T47D (cell line): Measurements from ENCODE around the gene ANGPTL2.
A peak's percentile ranks its signal among the peaks of the same experiment; 100 is the strongest.

Experiments
- DNase-seq, 2 experiments: peaks; one replicate each; pipeline versions ENCODE4 v3.0.0 to v3.0.0-alpha.2; 2011 to 2012; ENCODE audit warnings: low read depth in 1 of 2, low spot score in 1 of 2
- JUND ChIP-seq: IDR thresholded peaks from 2 replicates; pipeline ENCODE4 v1.6.1; 2012; ENCODE audit warnings: low read depth
- in situ Hi-C: cut with HindIII; loops from 2 replicates; pipeline ENCODE4 v1.10.0; 2016; ENCODE audit warnings: low sequenced_read_pairs, low pct_unique_long_range_greater_than_20kb

The ANGPTL2 gene

DNA sequence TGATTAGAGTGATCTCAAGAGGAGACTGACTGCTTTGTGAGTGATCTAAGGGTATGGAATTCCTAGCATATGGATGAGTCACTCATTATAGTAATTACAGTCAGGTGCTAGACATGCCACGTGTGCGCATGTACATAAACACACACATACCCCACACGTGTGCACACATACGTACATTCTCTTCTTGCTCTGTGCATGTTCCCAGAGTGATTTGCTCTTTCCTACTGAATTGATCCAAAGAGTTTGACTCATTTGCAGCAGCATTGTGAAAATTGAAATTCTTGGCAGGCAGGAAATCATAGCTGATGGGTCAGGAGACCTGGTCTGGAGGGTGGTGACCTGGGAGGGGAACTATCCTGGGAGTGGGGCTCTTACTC, 63.8 kb downstream of the ANGPTL2 start:
- no peak for TF ChIP-seq JUND
- no peak for DNase-seq
- in situ Hi-C loops: no loop called here

GRCh38 chr9:127058011-127058644, 64.3 kb downstream of the ANGPTL2 start:
- TF ChIP-seq JUND: no peak
- in situ Hi-C loops: no loop called here
- no peak for DNase-seq

DNA sequence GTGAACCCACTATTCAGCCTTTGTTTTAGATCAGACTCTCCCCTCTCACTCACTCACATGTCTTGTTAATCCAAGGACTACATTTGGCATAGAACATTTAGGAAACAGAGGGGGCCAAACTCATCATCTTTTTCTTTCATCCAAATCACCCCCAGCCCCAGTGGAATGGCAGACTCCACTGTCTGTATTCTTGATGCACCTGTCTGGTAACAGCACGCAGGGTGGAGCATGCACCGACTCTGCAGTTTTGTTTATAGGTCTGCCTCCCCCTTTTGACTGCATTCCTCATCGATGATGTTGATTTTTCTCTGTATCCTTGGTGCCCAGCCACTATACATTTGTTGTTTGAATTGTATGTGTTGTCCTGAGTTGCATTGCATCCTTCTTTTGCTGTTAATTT, 66.0 kb downstream of the ANGPTL2 start:
- DNase-seq: no peak
- in situ Hi-C loops: no loop called here

DNA sequence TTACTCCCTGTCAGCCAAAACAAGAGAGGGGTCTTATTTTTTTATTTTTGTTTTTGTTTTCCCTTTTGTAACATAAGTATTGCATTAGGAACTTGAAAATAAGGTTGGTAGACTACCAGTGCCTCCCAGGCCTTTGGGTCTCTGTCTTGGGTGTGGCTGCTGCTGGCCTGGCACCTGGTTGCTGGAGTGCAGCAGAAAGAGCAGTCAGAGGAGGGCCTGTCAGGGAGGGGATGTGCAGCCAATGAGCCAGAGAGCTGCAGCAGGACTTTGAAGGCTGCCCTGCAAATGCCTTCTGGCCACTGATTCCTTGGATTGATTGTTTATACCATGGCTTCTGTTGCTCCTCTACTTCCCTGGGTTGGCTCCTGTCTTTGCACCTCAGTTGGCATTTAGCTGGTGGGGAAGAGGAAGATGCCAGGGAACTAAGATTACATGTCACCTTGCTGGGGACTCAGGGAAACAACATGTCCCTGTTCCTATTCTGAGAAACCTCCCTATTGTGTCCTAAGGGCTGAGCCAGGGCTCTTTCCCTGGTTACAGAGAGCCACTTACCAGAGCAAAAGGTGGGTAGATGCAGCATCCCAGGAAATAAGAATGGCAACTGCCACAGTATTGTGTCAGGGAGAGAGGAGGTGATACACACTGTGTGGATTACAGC, 66.6 kb downstream of the ANGPTL2 start:
- no peak for TF ChIP-seq JUND
- in situ Hi-C loops: no loop called here

More for the DNA sequence above, 66.0 kb downstream of the ANGPTL2 start:
- no peak for TF ChIP-seq JUND

GRCh38 chr9:127053960-127054359, 68.5 kb downstream of the ANGPTL2 start:
- in situ Hi-C loops: no loop called here

More for the DNA sequence above, 66.6 kb downstream of the ANGPTL2 start:
- no peak for DNase-seq

DNA sequence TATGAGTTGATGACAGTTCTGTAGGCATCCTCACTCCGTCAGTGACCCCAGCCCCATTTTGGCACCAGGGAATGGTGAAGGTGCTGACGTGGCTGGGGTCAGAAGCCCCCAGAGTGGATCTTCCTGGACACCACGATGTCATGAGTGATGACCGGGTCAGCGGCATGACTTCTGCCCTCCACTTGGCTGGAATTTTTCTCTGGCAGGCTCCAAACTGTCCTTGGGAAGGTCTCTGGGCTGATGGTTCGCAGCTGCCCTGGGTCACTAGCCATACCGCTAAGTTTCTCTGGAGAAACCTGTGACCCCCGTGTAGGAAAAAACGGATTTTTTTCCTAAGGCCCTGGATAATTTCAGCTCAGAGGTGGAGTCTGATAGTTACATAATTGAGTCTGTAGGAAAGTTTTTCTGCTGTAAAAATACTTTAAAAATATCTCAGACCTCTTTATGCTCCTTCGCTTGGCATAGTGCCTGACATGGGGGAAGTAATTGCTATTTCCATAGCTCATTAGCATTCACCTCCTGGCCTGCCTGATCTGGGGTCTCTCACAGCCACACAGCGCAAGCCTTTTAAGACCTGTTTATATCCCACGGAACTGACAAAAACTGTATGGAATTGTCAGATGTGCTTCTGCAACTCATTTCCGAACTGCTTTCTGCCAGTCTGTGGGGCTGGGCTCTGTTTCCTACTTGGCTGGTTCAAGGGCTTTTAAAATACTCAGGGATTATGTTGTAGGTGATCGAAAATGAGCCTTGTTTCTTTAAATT, 69.2 kb downstream of the ANGPTL2 start:
- DNase-seq: no peak
- in situ Hi-C loops: no loop called here
- no peak for TF ChIP-seq JUND

More at GRCh38 chr9:127053960-127054359, 68.5 kb downstream of the ANGPTL2 start:
- TF ChIP-seq JUND: no peak
- DNase-seq: no peak

DNA sequence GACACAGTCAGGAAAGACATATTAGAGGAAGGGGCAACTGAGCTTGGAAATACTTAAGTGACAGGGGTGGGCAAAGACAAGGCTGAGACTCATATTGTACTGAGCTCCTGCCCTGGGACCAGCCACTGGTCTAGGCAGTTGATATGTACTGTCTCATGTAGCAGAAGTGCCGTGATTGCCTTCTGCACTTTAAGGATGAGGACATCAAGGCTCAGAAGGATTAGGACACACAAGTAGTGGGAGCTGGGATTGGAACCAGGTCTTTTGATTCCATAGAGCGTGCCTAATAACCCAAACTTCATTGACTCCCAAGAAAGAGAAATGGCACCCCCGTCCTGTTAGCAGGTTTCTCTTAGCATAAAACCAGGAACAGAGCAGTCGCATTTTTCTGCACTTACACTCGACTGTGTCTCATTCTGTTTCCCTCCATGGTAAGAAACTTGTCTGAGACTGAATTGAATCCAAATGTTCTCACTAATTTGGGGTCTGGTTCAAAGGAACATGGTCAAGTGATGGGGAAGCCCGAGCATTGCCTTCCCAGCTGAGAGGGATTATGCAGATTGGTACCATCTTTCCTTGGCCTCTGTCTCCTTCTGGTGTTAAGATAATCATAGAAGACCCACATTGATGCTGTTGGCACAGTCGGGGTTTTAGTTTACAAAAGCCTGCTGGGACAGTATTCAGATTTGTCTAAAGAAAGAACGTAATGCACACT, 70.4 kb downstream of the ANGPTL2 start:
- DNase-seq: no peak
- in situ Hi-C loops: no loop called here
- TF ChIP-seq JUND: no peak

DNA sequence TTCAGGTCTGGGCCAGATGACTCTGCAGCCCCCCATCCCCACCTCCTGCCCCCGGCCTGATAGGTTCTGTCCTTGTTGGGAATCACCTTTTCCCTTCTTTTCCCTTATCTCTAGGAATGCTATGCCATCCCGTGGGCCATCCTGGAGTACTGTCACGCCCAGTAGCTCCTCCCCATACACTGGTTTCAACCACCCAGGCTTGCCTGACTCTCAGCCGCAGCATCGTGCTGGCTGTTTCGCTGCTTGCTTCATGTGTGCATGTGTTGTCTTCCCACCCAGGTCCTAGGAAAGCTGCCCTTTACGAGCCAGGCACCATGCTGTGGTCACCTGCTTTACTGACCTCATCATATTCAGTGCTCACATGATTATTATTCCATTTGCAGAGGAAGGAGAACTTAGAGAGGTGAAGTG, 71.8 kb downstream of the ANGPTL2 start:
- TF ChIP-seq JUND: no peak
- no peak for DNase-seq
- in situ Hi-C loops: no loop called here

GRCh38 chr9:127050152-127050551, 72.3 kb downstream of the ANGPTL2 start:
- in situ Hi-C loops: no loop called here

GRCh38 chr9:127049581-127049980, 72.9 kb downstream of the ANGPTL2 start:
- no peak for DNase-seq
- in situ Hi-C loops: no loop called here
- TF ChIP-seq JUND: no peak

More at GRCh38 chr9:127050152-127050551, 72.3 kb downstream of the ANGPTL2 start:
- no peak for DNase-seq
- TF ChIP-seq JUND: no peak

GRCh38 chr9:127049044-127049443, 73.4 kb downstream of the ANGPTL2 start:
- in situ Hi-C loops: no loop called here
- no peak for TF ChIP-seq JUND
- peak in 1 of 2 experiments; percentile 40 for DNase-seq

DNA sequence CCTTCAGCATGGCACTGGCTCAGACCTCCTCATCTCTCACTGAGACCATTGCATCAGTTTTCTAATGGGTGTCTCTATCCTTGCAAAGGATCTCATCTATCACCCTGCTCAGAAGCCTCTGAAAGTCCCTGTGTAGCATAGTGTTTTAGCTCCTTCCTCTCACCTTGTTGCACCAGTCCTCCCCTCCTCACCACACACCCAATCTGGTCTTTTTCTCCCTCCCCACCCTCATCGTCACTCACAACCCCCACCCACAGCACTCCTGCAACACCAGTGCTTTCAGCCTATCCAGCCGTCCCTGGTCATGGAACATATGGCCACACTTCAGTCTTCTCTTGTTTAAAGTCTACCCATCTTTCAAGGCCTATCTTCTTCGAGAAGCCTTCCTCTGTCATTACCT, 74.5 kb downstream of the ANGPTL2 start:
- no peak for DNase-seq
- in situ Hi-C loops: no loop called here
- TF ChIP-seq JUND: no peak
